Measurements from ENCODE around the gene WNT7B.
"Not testable (repeated sequence)": the region's sequence is repeated elsewhere in the genome, so short reads cannot be mapped to it uniquely, and the experiment has no call there.

WNT7B gene

DNA sequence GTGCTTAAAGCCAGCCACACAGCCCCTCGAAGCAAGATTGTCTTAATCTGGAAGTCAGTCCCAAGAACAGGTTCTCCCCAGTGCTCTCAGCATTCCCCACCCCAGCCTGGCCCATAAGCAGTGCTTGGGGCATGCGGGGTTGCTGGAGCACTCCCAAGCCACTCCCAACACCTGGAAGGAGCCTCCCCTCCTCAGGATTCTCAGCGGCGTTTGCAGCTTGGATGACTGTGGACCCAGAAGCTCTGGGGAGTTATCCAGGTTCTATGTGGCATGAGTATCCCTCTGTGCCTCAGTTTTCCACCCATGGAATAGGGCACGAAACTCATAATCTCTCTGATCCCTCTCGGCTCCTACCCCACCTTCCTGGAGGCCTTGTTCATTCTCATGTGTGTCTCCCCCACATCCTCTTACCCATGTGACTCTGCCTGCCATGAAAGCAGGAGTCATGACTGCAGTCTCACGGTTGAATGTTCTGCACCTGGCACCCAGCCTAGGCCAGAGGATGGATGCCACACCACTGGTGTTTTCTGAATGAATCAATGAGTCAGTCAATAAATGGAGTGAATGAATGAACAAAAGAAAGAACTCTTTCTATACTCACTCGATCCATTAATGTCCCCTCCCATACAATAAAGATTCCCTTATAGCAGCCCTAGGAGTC, 33.4 kb upstream of the WNT7B start:
- in situ Hi-C loops (cut with MboI; ENCODE audit: low pct_unique_long_range_greater_than_20kb, low sequenced_read_pairs) = loop anchor here (25.0 kb wide), 1 partner anchor 527 kb away; the partner anchor contains the start of gene CELSR1

DNA sequence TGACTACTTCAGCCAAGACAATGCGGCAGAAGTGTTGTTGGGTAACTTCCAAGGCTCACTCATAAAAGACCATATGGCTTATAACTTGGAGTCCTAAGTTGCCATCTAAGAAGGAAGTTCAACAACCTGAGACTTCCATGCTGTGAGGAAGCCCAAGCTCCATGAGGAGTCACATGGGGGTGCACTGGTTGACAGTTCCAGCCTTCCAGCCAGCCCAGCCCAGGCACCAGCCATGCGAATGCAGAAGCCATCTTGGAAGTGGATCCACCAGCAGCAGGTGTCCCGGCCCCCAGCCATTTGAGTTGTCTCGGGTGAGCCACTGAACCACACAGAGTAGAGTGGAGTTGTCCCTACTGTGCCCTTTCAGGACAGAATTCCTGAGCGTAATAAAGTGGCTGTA, 32.8 kb upstream of the WNT7B start:
- in situ Hi-C loops (cut with MboI; ENCODE audit: low pct_unique_long_range_greater_than_20kb, low sequenced_read_pairs) = loop anchor here (25.0 kb wide), 1 partner anchor 528 kb away; the partner anchor contains the start of gene CELSR1

More for the DNA sequence above, 33.4 kb upstream of the WNT7B start:
- no peak for DNase-seq

DNA sequence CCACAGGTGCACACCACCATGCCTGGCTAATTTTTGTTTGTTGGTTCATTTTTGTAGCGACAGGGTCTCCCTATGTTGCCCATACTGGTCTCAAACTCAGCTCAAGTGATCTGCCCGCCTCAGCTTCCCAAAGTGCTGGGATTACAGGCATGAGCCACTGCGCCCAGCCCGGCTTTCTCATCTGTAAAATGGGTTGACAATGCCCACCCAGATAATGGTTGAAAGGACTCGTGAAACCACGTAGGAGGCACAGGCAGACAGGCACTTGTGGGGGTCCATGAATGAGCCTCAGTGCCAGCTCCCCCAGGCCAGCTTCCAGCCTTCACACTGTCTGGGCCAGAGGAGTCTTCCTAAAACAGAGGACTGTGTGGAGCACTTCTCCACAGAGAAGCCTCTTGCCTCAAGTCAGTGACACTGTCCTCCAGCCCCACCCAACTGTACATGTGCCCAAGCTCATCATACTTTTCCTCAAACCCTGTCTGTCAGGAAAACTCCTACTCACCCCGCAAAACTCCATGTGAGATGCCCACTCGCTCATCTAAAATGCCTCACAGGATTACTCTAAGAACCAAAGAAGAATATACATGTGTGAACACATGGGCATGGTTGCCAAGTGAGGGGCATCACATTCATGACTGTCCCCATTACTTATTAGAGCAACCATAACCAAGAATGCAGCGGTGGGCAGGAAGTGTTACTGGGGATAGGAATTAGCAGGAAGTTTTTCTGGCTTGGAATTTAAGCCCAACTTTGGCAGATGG, 32.1 kb upstream of the WNT7B start:
- no peak for DNase-seq

More for the DNA sequence above, 32.8 kb upstream of the WNT7B start:
- DNase-seq = no peak

GRCh38 chr22:46008291-46008690, 31.3 kb upstream of the WNT7B start:
- in situ Hi-C loops (cut with MboI; ENCODE audit: low pct_unique_long_range_greater_than_20kb, low sequenced_read_pairs) = loop anchor here (25.0 kb wide), 1 partner anchor 529 kb away; the partner anchor contains the start of gene CELSR1

More for the DNA sequence above, 32.1 kb upstream of the WNT7B start:
- in situ Hi-C loops (cut with MboI; ENCODE audit: low pct_unique_long_range_greater_than_20kb, low sequenced_read_pairs) = loop anchor here (25.0 kb wide), 1 partner anchor 528 kb away; the partner anchor contains the start of gene CELSR1

DNA sequence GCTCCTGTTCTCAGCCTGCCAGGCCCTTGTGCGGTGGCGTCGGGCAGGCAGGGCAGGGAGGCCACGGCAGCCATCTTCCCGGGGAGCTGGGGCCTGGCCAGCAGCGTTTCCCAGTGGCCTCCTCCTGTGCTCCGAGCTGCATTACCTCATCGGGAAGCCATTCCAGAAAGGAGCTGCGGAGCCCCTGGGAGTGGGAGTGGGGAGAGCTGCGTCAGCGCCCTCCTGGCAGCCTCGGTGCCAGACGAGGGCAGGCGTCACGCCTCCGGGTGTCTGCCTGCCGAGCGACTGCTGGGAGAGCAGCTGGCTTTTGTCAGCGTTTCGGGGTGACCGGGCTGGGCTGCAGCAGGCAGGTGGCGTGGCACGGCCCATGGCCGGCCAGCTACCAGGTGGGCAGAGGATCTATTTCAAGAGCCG, 30.9 kb upstream of the WNT7B start:
- no peak for DNase-seq
- in situ Hi-C loops (cut with MboI; ENCODE audit: low pct_unique_long_range_greater_than_20kb, low sequenced_read_pairs) = loop anchor here (25.0 kb wide), 1 partner anchor 529 kb away; the partner anchor contains the start of gene CELSR1

More at GRCh38 chr22:46008291-46008690, 31.3 kb upstream of the WNT7B start:
- DNase-seq = no peak

DNA sequence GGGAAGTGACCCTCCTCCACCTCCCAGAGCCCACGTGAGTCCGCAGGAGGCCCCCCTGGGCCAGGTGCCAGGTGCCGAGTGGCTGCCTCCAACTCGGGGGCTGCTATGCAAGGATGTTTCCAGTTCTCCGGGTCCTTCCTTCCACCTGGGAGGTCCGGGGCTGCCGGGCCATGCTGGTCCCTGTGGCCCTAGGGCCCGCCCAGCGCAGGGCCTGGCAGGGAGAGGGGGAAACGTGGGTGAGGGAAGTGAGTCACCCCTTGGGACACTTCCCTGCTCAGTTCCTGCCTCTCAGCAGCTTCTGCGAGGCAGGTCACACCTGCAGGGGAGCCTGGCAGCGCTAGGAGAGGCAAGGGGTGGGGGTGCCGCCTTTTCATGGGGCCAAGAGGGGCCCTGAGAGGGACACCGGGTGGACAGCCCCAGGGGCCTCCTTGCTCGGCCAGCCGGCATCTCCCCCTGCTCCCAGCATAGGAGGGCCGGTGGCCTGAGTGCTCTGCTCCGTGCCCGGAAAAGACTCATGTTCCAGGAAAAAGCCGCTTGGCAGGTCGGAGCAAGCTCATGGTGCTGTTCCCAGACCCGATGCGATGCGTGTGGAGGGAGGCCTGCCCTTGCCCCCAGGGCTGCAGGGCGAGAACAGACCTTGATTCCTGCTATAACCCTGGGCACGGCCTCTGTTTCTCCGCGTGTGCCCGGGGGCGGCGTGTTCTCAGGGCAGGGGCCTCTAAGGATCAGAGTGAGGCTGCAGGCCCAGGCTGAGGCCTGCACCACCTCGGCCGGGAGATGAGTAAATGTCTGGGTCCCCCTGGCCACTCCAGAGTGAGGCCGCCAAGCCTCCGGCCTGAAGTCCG, 30.3 kb upstream of the WNT7B start:
- in situ Hi-C loops (cut with MboI; ENCODE audit: low pct_unique_long_range_greater_than_20kb, low sequenced_read_pairs) = loop anchor here (25.0 kb wide), 1 partner anchor 530 kb away; the partner anchor contains the start of gene CELSR1
- DNase-seq = no peak

GRCh38 chr22:46006379-46007002, 29.5 kb upstream of the WNT7B start:
- in situ Hi-C loops (cut with MboI; ENCODE audit: low pct_unique_long_range_greater_than_20kb, low sequenced_read_pairs) = loop anchor here (25.0 kb wide), 1 partner anchor 531 kb away; the partner anchor contains the start of gene CELSR1
- peak; percentile 85 for DNase-seq

- DNase-seq = not testable (repeated sequence)
- in situ Hi-C loops (cut with MboI; ENCODE audit: low pct_unique_long_range_greater_than_20kb, low sequenced_read_pairs) = loop anchor here (25.0 kb wide), 1 partner anchor 532 kb away; the partner anchor contains the start of gene CELSR1
These were observed 28.2 kb upstream of the WNT7B start for GRCh38 chr22:46005116-46005705.

DNA sequence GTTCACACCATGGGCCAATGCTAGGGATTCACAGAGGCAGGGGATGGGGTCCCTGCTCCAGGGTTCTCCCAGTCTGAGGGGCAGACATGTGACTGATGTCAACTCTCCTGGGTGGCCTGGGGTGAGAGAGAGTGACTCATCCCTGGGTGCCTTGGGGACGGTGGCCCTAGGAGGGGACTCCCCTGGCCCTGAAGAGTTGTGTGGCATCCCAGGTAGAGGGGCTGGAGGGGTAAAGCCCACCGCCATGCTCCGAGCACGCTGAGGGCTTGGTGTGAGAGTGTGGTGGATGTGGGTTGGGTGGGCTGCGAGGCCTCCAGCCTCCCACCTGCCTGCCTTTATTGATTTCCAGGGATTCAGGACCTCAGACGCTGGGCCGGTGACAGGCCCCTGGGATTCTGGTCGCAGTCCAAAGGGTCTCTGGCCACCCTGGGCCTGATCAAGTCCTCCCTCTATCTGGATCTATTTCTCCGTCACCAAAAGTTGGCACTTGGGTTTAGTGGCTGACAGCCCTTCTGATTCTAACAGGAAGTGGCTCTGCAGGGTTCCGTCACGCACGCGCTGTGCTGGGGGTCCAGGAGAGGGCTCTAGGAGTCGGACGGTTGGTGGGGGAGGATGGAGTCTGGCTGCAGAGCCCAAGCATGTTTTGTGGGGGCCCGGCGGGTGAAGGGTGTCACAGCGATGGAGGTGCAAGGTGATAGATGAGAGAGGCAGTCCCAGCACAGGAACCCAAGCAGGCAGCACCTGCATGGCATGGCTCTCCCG, 27.3 kb upstream of the WNT7B start:
- in situ Hi-C loops (cut with MboI; ENCODE audit: low pct_unique_long_range_greater_than_20kb, low sequenced_read_pairs) = loop anchor here (25.0 kb wide), 1 partner anchor 533 kb away; the partner anchor contains the start of gene CELSR1
- DNase-seq = peak; percentile 67

GRCh38 chr22:46003271-46004091, 26.5 kb upstream of the WNT7B start:
- in situ Hi-C loops (cut with MboI; ENCODE audit: low pct_unique_long_range_greater_than_20kb, low sequenced_read_pairs) = loop anchor here (25.0 kb wide), 1 partner anchor 534 kb away; the partner anchor contains the start of gene CELSR1
- no peak for DNase-seq

DNA sequence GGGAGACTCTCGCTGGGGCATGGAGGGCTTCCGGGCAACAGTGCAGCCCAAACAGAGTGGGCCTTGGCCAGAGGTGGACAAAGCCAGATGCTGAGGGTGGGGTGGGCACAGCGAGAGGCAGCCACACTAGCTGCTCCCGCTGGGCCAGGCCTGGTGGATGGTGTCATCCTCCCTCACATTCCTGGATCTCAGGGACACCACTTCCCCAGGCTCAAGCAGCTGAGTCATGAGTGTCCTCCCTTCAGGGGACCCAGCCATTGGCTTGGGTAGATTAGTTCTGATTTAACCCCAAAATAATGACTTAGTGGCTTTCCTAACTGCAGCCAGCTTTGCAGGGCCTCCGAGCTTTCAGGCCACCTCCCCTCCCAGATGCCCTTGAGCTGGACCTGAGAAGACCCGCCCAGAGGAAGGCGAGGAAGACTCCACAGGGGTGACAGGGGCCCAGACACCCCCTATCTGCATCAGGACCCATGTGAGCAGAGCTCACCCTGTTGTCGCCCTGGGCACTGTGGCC, 25.9 kb upstream of the WNT7B start:
- DNase-seq = no peak
- in situ Hi-C loops (cut with MboI; ENCODE audit: low pct_unique_long_range_greater_than_20kb, low sequenced_read_pairs) = loop anchor here (25.0 kb wide), 1 partner anchor 534 kb away; the partner anchor contains the start of gene CELSR1

DNA sequence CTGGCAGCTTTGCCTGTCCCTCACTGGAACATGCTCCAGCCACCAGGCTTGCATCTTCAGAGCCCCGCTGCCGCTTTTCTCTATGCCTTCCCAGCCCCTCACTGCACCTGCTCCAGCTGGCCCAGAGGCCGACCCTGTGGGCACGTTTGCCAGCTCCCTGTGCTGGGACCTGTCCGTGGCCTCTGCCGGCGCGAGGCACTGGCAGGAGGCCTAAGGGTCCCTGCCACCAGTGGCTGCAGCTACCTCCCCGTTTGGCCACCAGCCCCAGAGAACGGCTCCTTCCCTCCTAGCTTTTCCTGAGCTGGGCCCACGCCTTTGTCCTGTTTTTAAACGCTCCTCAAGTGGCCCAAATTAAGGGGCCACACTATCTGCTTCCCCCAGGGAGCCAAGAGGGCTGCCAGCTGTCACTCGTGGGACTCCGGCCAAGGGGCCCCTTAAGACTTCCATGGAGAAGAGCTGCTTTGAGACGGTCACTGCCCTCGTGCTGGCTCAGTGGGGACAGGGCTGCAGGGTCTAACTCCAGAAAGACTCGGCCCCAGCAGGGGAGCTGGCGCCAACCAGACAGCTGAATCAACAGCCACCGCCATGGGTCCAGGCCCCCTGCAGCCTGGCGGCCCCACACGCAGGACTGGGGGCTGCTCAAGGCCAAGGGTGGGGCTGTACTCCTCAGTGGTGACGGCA, 24.6 kb upstream of the WNT7B start:
- no peak for DNase-seq
- in situ Hi-C loops (cut with MboI; ENCODE audit: low pct_unique_long_range_greater_than_20kb, low sequenced_read_pairs) = loop anchor here (25.0 kb wide), 1 partner anchor 536 kb away; the partner anchor contains the start of gene CELSR1

- DNase-seq = no peak
- in situ Hi-C loops (cut with MboI; ENCODE audit: low pct_unique_long_range_greater_than_20kb, low sequenced_read_pairs) = loop anchor here (25.0 kb wide), 1 partner anchor 536 kb away; the partner anchor contains the start of gene CELSR1
These were observed 24.1 kb upstream of the WNT7B start for GRCh38 chr22:46001046-46001425.

DNA sequence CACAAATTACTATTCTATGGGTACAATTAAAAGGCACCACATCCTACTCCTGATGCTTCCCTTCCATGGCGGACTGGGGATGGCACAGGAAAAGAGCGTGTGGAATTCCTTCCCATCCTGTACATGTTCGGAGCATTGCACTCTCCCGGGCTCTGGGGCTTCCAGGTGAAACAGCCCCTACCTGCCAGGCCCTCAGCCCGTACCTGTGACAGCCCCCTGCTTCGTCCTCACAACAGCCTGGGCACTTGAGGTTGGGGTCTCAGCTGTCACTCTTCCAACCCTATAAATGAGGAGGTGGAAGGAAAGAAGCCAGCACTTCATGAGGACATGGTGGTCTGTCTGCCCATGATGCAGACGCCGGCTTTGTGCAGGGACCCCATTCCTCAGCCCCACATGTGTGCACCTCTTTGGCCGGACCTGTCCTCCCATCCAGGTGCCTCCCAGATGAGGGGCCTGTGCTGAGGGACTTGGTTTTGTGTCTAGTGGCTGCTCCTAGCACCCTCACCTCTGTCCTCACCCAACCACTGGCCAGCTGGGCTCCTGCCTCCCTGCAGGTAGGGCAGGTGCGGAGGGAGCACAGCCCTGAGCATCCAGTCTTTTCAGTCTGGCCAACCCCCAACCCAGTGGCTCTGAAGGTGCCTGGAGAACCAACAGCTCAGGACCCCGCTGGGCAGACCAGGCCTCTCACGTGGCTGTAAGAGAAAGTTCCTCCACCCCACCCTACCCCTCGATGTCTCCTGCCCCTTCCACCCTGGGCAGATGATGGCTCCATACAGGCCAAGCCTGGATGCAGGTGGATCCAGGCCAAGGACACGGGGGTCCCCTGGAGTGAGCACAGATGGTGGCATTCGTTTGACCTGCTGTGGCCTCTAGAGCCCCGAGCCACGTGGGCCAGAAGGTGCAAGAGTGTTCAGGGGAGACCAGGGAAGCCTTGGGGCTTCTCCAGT, 23.4 kb upstream of the WNT7B start:
- DNase-seq = no peak
- in situ Hi-C loops (cut with MboI; ENCODE audit: low pct_unique_long_range_greater_than_20kb, low sequenced_read_pairs) = loop anchor here (25.0 kb wide), 1 partner anchor 537 kb away; the partner anchor contains the start of gene CELSR1
